NCI-H1930 (cell line): ENCODE measurements around the gene OR2D3.
"Not testable (repeated sequence)": the region's sequence is repeated elsewhere in the genome, so short reads cannot be mapped to it uniquely, and the experiment has no call there.

Source experiments
- DNase-seq, 2 experiments: peaks; one replicate each; lab custom pipeline; 2025; lab: John Stamatoyannopoulos, UW

OR2D3 gene

DNA sequence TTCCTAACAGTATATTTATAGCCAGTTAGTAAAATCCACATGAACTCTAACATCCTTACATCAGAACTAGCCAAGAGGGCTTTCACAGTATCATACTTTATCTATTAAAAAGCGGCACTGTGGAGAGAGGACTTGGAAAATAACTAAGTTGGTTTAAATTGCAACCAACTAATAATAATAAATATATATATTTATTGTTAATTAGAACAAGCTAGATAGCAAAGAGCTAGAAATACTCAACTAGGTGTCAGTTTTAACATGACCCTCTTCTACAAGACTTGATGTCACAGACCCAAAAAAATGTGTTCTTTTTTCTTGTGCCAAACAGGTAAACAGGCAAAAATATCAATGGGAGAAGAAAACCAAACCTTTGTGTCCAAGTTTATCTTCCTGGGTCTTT, at the start of gene OR2D3:
Gene OR2D3, plus strand, starts transcription at position 301 of the 400 bp plus-strand sequence. Its CDS starts 0 bp downstream, at position 301.
- no peak for DNase-seq

GRCh38 chr11:6871278-6871677, 49.5 kb upstream of the OR2D3 start:
- no peak for DNase-seq

DNA sequence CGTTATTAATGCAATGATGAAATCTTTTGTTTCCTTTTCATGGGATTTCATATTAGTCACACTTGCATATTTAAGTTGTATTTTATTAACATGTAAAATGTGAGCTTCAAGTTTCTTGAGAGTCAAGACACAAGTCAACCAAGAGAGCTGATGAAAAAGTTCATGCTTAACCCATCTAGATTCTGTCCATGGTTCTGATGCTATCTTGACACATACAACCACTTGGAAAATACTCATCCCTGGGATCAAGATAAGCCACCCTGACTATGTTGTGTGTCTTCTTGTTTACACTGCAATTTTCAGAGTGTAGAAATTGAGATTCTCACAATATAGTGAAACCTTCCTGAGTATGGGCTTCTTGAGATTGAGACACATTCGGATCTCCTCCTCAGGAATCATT, 45.0 kb upstream of the OR2D3 start:
- DNase-seq: no peak

DNA sequence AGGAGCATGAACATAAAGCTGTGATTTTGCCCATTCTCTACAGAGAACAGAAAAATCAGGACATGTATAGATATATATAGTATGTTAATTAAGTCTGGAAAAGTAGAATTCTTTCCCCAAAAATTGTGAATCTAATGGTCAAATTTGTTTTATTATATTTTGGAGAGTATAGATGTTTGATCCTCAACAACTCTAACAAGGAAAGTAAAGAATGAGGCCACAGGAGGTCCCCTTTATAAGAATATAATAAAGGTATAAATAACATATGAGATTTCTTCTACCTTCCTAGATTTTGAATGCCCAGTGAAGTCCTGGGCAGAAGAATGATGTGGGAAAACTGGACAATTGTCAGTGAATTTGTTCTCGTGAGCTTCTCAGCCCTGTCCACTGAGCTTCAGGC, 44.5 kb upstream of the OR2D3 start, which contains the start of gene OR10A4:
Gene OR10A4, plus strand, starts transcription at position 301 of the 400 bp plus-strand sequence. Its CDS starts 23 bp downstream, at position 324.
- no peak for DNase-seq

DNA sequence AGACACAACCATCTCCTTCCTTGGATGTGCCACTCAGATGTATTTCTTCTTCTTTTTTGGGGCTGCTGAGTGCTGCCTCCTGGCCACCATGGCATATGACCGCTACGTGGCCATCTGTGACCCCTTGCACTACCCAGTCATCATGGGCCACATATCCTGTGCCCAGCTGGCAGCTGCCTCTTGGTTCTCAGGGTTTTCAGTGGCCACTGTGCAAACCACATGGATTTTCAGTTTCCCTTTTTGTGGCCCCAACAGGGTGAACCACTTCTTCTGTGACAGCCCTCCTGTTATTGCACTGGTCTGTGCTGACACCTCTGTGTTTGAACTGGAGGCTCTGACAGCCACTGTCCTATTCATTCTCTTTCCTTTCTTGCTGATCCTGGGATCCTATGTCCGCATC, 43.9 kb upstream of the OR2D3 start:
- DNase-seq: no peak

GRCh38 chr11:6882751-6883150, 38.1 kb upstream of the OR2D3 start:
- DNase-seq: no peak

DNA sequence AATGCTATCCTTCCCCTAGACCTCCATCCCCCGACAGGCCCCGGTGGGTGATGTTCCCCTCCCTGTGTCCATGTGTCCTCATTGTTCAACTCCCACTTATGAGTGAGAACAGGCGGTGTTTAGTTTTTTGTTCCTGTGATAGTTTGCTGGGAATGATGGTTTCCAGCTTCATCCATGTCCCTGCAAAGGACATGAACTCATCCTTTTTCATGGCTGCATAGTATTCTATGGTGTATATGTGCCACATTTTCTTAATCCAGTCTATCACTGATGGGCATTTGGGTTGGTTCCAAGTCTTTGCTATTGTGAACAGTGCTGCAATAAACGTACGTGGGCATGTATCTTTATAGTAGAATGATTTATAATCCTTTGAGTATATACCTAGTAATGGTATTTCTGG, 33.1 kb upstream of the OR2D3 start:
- DNase-seq: not testable (repeated sequence)

DNA sequence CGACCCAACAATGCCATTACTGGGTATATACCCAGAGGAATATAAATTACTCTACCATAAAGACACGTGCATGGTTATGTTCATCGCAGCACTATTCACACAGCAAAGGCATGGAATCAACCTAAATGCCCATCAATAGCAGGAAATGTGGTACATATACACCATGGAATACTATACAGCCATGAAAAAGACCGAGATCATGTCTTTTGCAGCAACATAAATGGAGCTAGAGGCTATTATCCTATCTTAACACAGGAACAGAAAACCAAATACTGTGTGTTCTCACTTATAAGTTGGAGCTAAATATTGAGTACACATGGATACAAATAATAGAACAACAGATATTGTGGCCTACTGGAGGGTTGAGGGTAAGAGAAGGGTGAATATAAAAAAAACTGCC, 32.0 kb upstream of the OR2D3 start:
- DNase-seq: no peak

- no peak for DNase-seq
These were observed 31.0 kb upstream of the OR2D3 start for GRCh38 chr11:6889835-6890234.

GRCh38 chr11:6892400-6892799, 28.4 kb upstream of the OR2D3 start, which contains the start of gene OR2D2:
Gene OR2D2 (minus strand): TSS chr11:6892500. CDS start chr11:6892500, 0 bp downstream.
- DNase-seq: no peak

DNA sequence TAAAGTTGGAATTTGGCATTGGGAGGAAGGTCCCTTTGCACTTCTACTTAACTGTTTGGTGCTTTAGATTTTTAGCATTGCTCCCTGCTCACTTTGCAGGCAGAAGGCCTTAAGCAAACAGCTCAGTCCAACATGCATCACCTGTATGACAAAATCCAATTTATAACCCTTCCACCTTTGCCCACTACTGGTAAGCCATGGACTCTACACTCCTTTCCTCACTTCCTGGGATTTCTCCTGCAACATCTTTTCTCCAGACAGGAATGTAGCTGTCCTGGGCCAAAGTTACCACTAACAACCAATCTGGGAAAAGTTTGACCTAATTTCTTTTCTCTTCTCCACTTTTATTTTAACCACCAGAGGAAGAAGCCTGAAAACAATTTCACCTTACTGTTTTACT, 26.7 kb upstream of the OR2D3 start:
- DNase-seq: no peak

- no peak for DNase-seq
These were observed 25.8 kb upstream of the OR2D3 start for GRCh38 chr11:6895010-6895409.

DNA sequence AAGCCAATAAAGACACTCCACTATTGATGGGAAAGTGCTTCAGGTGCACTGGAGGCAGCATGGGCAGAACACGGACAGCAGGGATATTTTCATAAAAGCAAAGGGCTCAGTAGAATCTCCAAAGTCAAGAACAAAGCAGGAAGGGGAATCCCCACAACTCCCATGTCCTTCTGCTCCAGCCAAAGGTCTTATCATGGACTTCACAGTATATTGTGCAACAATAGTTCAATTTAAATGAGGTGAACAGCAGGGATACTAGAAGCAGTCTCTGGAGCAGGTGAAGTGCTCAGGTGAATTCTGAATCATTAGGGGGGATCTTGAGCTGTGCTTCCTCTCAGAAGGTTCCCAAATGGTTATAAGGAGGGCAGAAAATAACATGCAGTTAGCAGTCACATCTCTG, 21.9 kb upstream of the OR2D3 start:
- DNase-seq: no peak

DNA sequence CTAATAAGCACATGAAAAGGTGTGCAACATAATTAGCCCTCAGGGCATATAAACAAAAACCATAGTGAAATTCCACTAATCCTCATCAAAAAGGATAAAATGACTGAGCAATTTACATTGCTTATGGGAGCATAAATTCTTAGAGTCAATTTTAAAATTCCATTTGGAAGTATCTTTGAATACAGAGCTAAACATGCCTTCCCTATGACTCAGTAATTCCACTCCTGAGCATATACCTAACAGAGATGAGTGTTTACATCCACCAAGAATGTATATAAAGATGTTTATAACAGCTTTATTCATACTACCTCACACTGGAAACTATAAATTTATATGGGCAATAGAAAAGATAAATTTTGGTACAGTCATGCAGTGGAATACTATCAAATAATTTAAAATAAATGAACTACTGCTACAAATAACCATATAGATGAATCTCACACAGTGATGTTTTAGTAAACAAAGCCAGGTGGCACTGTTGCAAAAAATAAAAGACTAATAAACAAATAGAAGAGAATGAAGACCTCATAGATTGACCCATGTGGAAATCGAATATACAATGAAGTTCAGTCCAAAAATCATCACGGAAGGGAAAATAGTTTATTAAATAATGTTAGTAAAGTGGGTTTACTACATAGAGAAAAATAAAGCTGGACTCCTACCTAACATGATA, 20.3 kb upstream of the OR2D3 start:
- no peak for DNase-seq

- DNase-seq: not testable (repeated sequence)
These were observed 16.0 kb upstream of the OR2D3 start for GRCh38 chr11:6904804-6905203.

DNA sequence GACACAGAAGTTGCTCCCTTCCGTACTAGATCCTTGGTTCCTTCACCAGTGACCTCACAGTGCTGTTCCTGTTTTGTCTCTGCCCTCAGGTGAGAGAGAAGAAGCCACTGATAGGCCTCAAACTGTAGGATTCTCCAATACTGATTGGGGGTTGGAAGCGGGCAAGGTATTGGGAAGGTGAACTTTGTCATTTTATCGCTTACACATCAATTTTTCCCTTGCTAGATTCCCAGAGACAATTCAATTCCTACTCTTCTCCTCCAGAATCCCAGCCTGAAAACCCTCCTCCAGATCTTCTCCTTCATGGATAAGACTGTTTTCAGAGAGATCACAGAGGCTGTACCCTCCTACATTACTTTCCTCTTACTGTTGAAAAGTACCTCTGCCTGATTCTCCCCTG, 9.4 kb upstream of the OR2D3 start:
- no peak for DNase-seq

GRCh38 chr11:6911948-6912347, 8.9 kb upstream of the OR2D3 start:
- no peak for DNase-seq

GRCh38 chr11:6919698-6920097, 1.1 kb upstream of the OR2D3 start:
- no peak for DNase-seq

- no peak for DNase-seq
These were observed 4.3 kb downstream of the OR2D3 start for GRCh38 chr11:6925007-6925577.

GRCh38 chr11:6925636-6926207, 4.9 kb downstream of the OR2D3 start:
- DNase-seq: no peak

- peak; percentile 77 to 86 for DNase-seq
These were observed 5.6 kb downstream of the OR2D3 start, which contains the start of gene ZNF215 for GRCh38 chr11:6926208-6927029. Gene ZNF215 (plus strand): TSS chr11:6926426. CDS start chr11:6932273, 5,847 bp downstream.

DNA sequence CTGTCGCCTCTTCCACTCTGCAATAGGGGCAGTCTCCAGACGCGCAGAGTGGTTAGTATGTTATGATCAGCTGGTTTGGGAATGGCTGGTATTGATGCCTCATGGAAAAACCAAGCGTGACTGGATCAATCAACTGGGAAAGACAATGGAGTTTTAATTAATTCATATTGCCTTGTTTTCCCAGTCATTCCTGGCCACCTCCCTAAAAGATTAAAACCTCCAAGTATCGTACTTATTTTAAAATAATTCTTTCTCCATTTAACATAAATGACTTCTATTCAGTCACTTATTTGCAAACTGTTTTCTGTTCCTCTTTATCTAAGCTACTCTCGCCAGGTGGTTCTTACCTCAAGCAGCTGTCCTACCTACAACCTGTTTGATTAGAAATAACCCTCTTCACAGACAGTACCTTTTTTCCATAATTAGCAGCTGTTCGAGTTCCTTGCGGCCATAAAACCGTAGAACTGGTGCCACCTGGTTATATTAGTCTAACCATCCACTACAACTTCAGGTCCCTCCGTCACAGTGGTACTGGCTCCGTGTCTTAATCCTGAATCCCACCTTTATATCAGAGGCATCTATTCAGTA, 6.3 kb downstream of the OR2D3 start:
- no peak for DNase-seq
